SH-SY5Y (cell line): ENCODE data around the gene PDE11A.

ENCODE experiments used
- GATA2 ChIP-seq: IDR thresholded peaks from 2 replicates; pipeline ENCODE4 v1.6.1; 2011; ENCODE audit warnings: mild to moderate bottlenecking, low read depth, low read length
- GATA3 ChIP-seq: IDR thresholded peaks from 2 replicates; pipeline ENCODE4 v1.6.1; 2011; ENCODE audit warnings: low read depth, mild to moderate bottlenecking, low read length, moderate library complexity

- no peak for TF ChIP-seq GATA2
- TF ChIP-seq GATA3 = no peak
Measured at GRCh38 chr2:178072000-178072382, 586 bp downstream of the PDE11A start.
